H1 (cell line): ENCODE data around the gene SMDT1.
A peak's percentile ranks its signal among the peaks of the same experiment; 100 is the strongest.

Experiments used
- CTCF ChIP-seq, 3 experiments: IDR thresholded peaks; 1 replicate in 2 of 3; 2 replicates in 1 of 3; pipeline versions ENCODE4 v1.5.1 to v1.6.1; 2011; ENCODE audit warnings: low read length in 3 of 3, mild to moderate bottlenecking in 3 of 3, inconsistent platforms in 2 of 3, low read depth in 1 of 3, moderate library complexity in 1 of 3; ENCODE audit not compliant: insufficient read depth in 1 of 3; ENCODE audit errors: control extremely low read depth in 1 of 3
- EP300 ChIP-seq, 2 experiments: IDR thresholded peaks; 1 replicate in 1 of 2; 2 replicates in 1 of 2; pipeline ENCODE4 v1.6.1; 2011 to 2012; ENCODE audit warnings: low read depth in 2 of 2, low read length in 2 of 2, mild to moderate bottlenecking in 2 of 2, borderline replicate concordance in 1 of 2, inconsistent platforms in 1 of 2, moderate library complexity in 1 of 2
- FOSL1 ChIP-seq: IDR thresholded peaks from 2 replicates; pipeline ENCODE4 v1.6.1; 2011; ENCODE audit warnings: mild to moderate bottlenecking, low read depth, low read length, moderate library complexity; ENCODE audit not compliant: insufficient read depth
- GABPA ChIP-seq: IDR thresholded peaks from 2 replicates; pipeline ENCODE4 v1.6.1; 2011; ENCODE audit warnings: mild to moderate bottlenecking, low read length, moderate library complexity, borderline replicate concordance; ENCODE audit not compliant: insufficient read depth
- KDM1A ChIP-seq: fragments of 200-600, 300-600 bp; sonication (generic); IDR thresholded peaks from 2 replicates; pipeline ENCODE4 v1.7.1; 2016; ENCODE audit warnings: mild to moderate bottlenecking, low read length, borderline replicate concordance
- POLR2A ChIP-seq, 2 experiments: IDR thresholded peaks; 1 replicate in 1 of 2; 2 replicates in 1 of 2; pipeline ENCODE4 v1.6.1; 2011; ENCODE audit warnings: low read depth in 2 of 2, low read length in 2 of 2, mild to moderate bottlenecking in 2 of 2; ENCODE audit errors: control extremely low read depth in 1 of 2
- POLR2AphosphoS5 ChIP-seq: IDR thresholded peaks from 2 replicates; pipeline ENCODE4 v1.6.1; 2011; ENCODE audit warnings: low read depth, low read length
- SIN3A ChIP-seq, 2 experiments: IDR thresholded peaks in 1 of 2; conservative IDR thresholded peaks in 1 of 2; 2 replicates each; pipeline ENCODE4 v1.6.1; 2011 to 2012; ENCODE audit warnings: low read length in 2 of 2, improper control_type of control experiment in 1 of 2, low read depth in 1 of 2, mild to moderate bottlenecking in 1 of 2
- SP1 ChIP-seq: IDR thresholded peaks from 2 replicates; pipeline ENCODE4 v1.6.1; 2011; ENCODE audit warnings: low read depth, low read length
- YY1 ChIP-seq: IDR thresholded peaks from 2 replicates; pipeline ENCODE4 v1.6.1; 2011; ENCODE audit warnings: low read depth, mild to moderate bottlenecking, low read length

GRCh38 chr22:42080287-42080686 lies 787 bp downstream of the SMDT1 start:
- TF ChIP-seq GABPA: no peak
- no peak for TF ChIP-seq YY1
- TF ChIP-seq FOSL1: no peak
- peak in 1 of 2 experiments; percentile 24; a peak in 1 of 4 replicates for TF ChIP-seq SIN3A (conservative IDR thresholded peaks at IDR 0.05 in 1 of 2, IDR thresholded peaks at IDR 0.05 in 1 of 2; ENCODE audit: low read depth in 1 of 2, low read length in 2 of 2)
- no peak for TF ChIP-seq POLR2AphosphoS5
- no peak for TF ChIP-seq EP300 (IDR thresholded peaks at IDR 0.05; ENCODE audit: borderline replicate concordance in 1 of 2, low read depth in 2 of 2, low read length in 2 of 2)
- no peak for TF ChIP-seq POLR2A (IDR thresholded peaks at IDR 0.05; ENCODE audit: control extremely low read depth in 1 of 2, low read depth in 2 of 2, low read length in 2 of 2)
- TF ChIP-seq CTCF (IDR thresholded peaks at IDR 0.05; ENCODE audit: control extremely low read depth in 1 of 3, insufficient read depth in 1 of 3, low read depth in 1 of 3, low read length in 3 of 3): no peak
- no peak for TF ChIP-seq KDM1A
- TF ChIP-seq SP1: no peak
